GM12864 (cell line): ENCODE results near the gene ASCL5.

Experiments used
- DNase-seq: peaks from one replicate; pipeline ENCODE4 v3.0.0-alpha.2; 2011; ENCODE audit warnings: low read depth
- H3K4me3 ChIP-seq: 2 replicates; pipeline ENCODE4 v1.5.1; 2011; ENCODE audit warnings: mild to moderate bottlenecking, low read depth, low read length, control low read depth
- TF ChIP-seq, protein P1 (sequence below): IDR thresholded peaks from 2 replicates; pipeline ENCODE4 v1.5.1; 2011; ENCODE audit warnings: low read depth, mild to moderate bottlenecking, moderate library complexity, low read length, control low read depth, inconsistent platforms; ENCODE audit errors: missing control alignments

The ASCL5 gene

DNA sequence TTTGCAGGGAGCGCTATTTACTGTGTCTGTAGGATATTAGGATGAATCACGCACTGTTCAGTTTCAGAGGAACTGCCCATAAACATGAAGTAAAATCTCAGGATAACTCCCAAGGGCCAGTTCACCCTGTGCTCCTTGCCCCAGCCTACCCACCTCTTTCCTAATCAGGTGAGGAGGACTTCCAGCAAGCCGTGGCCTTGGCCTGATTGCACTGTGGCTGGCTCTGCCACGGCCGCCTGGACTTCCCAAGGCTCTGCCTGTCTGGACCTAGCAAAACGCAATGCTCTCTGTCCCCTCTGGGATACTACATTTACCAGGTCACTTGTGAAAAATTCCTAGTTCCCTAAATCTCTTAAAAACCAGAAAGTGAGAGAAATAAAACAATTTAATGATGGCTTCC lies 7.4 kb upstream of the ASCL5 start:
- no peak overlapping the region for H3K4me3 ChIP-seq
- TF ChIP-seq, protein P1, sequence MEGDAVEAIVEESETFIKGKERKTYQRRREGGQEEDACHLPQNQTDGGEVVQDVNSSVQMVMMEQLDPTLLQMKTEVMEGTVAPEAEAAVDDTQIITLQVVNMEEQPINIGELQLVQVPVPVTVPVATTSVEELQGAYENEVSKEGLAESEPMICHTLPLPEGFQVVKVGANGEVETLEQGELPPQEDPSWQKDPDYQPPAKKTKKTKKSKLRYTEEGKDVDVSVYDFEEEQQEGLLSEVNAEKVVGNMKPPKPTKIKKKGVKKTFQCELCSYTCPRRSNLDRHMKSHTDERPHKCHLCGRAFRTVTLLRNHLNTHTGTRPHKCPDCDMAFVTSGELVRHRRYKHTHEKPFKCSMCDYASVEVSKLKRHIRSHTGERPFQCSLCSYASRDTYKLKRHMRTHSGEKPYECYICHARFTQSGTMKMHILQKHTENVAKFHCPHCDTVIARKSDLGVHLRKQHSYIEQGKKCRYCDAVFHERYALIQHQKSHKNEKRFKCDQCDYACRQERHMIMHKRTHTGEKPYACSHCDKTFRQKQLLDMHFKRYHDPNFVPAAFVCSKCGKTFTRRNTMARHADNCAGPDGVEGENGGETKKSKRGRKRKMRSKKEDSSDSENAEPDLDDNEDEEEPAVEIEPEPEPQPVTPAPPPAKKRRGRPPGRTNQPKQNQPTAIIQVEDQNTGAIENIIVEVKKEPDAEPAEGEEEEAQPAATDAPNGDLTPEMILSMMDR, result no peak
- no peak for DNase-seq

DNA sequence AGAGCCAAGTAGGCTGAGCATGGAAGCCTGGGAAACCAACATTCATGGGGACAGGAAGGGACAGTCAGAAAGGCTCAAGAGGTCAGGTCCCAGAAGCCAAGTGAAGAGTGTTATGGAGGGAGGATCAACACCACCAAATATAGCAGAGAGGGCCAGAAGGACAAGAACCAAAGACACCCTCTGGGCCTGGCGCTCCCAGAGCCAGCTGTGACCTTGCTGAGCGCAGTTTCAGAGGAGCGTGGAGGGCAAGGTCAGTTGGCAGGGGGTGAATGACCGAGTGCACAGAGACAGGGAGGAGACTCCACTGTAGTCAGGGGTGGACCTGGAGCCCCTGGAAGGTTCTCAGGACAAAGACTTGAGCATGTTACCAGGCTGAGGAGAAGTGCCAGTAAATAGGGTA lies 4.4 kb upstream of the ASCL5 start:
- no peak overlapping the region for H3K4me3 ChIP-seq
- TF ChIP-seq, protein P1, result no peak
- no peak for DNase-seq

DNA sequence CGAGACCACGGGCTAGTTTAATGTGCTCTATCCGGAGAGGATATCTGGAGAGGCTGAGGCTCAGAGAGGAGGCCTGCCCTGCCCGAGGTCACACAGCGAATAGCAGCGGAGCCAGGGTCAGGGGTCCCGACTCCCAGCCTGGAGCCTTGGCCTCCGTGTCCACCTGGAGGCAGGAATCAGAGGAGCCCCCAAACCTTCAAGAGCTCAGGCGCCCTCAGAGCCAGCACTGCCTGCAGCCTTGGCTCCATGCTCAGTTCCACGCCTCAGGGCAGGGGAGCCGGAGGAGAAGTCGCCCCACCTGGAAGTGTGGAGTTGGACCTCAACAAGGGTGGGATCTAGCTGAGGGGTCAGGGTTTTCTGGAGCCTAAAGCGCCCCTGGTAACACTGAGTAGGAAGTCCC lies 2.0 kb upstream of the ASCL5 start:
- DNase-seq, result no peak
- TF ChIP-seq, protein P1, result no peak
- H3K4me3 ChIP-seq, result no peak overlapping the region

DNA sequence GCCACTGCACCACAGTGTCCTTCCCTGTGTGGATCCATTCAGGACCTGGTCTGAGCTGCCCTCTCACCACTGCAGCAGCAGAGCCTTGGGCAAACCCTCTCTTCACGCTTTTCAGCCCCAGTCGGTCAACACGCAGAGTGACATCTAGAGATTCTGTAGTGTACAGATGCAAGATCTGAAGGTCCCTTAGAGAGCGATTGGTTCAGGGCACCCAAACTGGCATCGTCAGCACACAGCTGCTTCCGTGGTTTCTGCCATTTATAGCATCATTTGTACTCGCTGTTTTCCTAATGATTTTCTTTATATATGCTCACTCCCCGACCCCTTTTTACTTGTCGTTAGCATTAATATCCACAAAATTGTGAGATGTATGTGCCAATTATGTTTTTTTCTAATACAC lies 1.5 kb upstream of the ASCL5 start:
- TF ChIP-seq, protein P1, result no peak
- no peak overlapping the region for H3K4me3 ChIP-seq
- DNase-seq, result no peak

DNA sequence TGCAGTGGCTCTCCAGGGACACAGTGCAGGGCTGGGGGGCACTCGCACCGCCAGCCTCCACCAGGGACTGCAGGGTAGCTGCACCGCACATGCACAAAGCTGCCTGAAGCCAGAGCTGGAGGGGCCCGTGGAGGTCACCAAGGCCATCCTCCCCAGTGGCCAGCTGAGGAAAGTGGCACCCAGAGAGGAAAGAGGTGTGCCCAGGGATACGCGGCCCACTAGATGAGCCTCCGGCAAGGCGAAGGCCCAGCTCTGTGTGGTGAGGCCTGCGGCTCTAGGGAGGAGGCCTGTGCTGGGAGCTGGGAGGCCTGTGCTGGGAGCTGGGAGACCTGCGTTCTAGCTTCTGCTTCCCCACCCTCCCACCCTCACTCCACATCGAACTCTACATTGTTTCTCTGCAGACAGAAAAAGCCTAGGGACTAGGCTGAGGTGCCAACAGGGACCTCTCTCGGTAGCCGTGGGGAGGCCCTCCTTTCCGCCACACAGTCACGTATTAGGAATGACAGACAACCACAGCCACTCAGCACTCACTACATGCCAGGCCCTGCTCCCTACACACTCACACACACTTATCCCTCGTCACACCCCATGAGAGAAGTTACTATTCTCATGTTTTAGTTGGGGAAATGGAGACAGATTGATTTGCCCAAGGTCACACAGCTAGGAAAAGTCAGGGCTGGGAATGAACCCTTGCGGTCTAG lies 921 bp upstream of the ASCL5 start:
- no peak overlapping the region for H3K4me3 ChIP-seq
- DNase-seq, result no peak
- TF ChIP-seq, protein P1, result no peak

DNA sequence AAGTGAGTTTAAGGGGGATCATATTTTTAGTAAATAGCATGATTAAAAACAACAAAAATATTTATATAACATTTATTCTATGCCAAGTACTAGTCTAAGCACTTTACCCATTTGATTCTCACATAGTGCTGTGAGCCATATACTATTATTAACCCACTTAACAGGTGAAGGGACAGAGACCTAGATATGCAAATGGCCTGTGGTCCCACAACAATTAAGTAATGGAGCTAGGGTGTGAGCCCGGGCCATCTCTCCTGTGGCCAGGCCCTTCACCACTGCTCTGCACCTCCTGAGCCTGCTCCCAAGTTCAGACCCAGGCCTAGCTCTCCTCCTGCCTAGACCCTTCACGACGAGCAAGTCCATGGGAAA lies 537 bp downstream of the ASCL5 start:
- TF ChIP-seq, protein P1, result no peak
- H3K4me3 ChIP-seq, result no peak overlapping the region
- no peak for DNase-seq

DNA sequence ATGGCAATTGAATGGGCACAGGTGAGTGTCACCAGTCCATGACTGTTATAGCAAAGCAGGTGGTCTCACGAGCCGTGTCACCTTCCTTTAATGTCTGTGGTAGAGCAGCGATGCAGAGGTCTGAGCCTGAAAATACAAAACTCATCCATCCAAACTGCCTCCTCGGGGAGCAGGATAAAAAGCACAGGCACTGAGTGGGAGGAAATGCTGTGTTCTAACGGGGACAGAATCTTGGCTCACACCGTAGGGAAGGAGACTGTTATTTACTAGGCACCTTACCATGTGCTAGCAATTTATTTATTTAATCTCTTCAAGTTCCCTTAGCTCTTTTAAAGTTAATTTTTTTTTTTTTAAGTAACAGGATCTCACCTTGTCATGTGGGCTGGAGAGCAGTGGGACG lies 1.2 kb downstream of the ASCL5 start:
- TF ChIP-seq, protein P1, result no peak
- DNase-seq, result no peak
- no peak overlapping the region for H3K4me3 ChIP-seq
